Activated T-cell treated with anti-CD3 and anti-CD28 coated beads, Interleukin-2, amount 50 U/mL, for 4 hours (primary cell): Measurements from ENCODE around the gene CRABP2. TPM values are rescaled to one million over a fixed set of nuclear protein-coding genes. Genes with fewer than 3 reads are reported as not detected.
A peak's percentile ranks its signal among the peaks of the same experiment; 100 is the strongest.

ENCODE experiments used
- ATAC-seq, 2 donors: fragments of 200-7000 bp; cut with Tn5 transposase; one replicate each; pipeline ENCODE4 v1.10.0; 2021
- DNase-seq: peaks from one replicate; pipeline ENCODE4 v3.0.0-alpha.2; 2020
- H3K27me3 Mint-ChIP-seq: one replicate; pipeline ENCODE4 v1.8.0; 2021; ENCODE audit warnings: low read depth, mixed read lengths
- H3K36me3 Mint-ChIP-seq: one replicate; pipeline ENCODE4 v1.8.0; 2022; ENCODE audit warnings: mixed read lengths; ENCODE audit not compliant: insufficient read depth
- H3K4me1 Mint-ChIP-seq: one replicate; pipeline ENCODE4 v1.8.0; 2021; ENCODE audit warnings: low read depth, mixed read lengths
- H3K4me3 Mint-ChIP-seq: one replicate; pipeline ENCODE4 v1.8.0; 2021; ENCODE audit warnings: mild to moderate bottlenecking, moderate library complexity, mixed read lengths
- H3K9me3 Mint-ChIP-seq: one replicate; pipeline ENCODE4 v1.8.0; 2021; ENCODE audit warnings: mixed read lengths
- total RNA-seq, 3 donors: library from RNA; stranded (reverse); gene quantifications; one replicate each; pipeline ENCODE4 v1.2.1, GENCODE V29; 2021

The CRABP2 gene
- total RNA-seq, 3 donors from 2014 or later = 1.8 to 2.5 (median 2.4) TPM

DNA sequence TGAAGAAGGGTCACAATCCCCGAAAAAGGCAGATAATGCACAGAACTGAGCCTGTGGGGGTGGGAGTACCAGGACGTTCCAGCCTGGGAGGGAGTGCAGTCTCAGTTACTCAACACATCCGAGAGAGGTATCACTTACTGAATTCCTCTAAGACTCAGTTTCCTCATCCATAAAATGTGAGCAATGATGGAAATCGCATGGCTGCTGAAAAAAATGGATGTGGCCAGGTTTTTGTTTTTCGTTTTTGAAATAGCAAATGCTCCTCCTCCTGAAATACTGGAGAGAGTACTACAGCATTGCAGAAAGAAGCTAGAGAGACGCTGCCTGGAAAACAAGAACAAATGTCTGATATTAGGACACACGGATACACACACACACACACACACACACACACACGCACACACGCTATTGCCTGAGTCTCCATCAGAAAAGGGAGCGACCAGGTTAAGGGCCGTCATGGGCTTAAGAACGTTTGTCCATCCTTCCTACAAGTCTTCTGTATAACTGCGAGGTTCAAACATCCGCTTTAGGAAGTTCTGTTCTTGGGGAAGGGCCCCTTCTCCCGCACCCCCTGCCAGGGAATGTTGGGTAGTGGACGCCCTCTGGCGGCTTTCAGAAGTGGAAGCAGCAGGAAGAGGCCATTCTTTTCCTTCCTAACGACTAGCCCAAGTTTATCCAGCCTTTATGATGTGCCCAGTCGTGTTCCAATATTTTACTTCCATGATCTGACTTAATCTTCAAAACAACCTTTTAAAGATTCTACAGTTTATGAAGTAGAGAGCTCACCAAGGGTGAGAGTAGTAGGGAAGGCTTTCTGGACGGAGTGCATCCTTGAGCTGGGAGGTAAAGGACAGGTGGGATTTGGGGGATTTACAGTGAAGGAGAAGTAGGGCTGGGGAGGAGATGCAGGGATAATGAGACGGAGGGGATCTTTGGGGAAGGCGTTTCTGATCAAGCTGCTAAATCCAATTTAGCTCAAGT is 27.5 kb downstream of the CRABP2 start:
- ATAC-seq (peak in 1 of 2 donors; percentile 34), DNase-seq (no peak)
- H3K4me1 Mint-ChIP-seq = peaks cover 11% of the 10 kb centered on the region
- no peaks in the 10 kb centered on the region for H3K36me3 Mint-ChIP-seq
- H3K9me3 Mint-ChIP-seq = no peaks in the 10 kb centered on the region
- H3K27me3 Mint-ChIP-seq = peaks cover 73% of the 10 kb centered on the region
- no peak overlapping the region for H3K4me3 Mint-ChIP-seq

DNA sequence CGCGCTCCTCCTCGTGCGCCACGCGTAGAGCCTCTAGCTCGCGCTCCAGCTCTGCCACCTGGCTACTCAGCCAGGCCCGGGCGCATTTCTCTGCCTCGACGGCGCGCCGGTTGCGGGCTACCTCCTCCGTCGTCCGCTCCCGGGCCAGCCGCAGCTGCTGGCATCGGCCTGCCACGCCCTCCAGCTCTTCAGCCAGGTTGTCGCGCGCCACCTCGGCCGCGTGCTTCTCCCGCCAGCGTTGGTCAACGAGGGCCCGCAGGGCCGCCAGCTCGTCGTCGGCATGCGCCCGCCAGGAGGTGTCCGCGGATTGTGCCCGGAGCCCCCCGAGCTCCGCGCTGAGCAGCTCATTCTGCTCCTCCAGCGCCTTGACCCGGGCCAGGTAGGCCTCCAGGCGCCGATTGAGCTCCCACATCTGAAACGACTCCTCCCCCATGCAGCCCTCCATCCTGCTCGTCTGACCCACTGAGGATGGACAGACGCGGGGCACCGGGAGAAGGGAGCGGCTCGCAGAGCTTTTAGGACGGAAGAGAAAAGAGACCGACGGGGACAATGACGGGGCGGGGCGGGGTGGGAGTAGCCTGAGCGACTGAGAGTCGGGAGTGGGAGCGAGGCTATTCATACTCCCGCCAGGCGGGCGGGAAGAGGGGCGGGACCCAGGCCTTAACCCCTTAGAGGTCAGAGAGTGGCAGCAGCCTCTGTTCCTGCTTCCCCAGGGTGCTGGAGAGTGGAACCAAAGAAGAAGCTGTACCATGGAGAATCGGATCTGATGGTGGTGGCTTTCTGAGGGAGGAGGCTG is 28.4 kb downstream of the CRABP2 start, which contains the start of gene NES:
NES (minus strand) TSS at position 588 of the 796 bp plus-strand sequence; CDS start at position 445, 143 bp downstream.
- Mint-ChIP-seq H3K4me1 (peaks cover 11% of the 10 kb centered on the region), H3K27me3 (peaks cover 77% of the 10 kb centered on the region), H3K36me3 (no peaks in the 10 kb centered on the region), H3K9me3 (no peaks in the 10 kb centered on the region), H3K4me3 (no peak within 1 kb of the TSS)
- no peak for DNase-seq
- ATAC-seq = peak; percentile 23

DNA sequence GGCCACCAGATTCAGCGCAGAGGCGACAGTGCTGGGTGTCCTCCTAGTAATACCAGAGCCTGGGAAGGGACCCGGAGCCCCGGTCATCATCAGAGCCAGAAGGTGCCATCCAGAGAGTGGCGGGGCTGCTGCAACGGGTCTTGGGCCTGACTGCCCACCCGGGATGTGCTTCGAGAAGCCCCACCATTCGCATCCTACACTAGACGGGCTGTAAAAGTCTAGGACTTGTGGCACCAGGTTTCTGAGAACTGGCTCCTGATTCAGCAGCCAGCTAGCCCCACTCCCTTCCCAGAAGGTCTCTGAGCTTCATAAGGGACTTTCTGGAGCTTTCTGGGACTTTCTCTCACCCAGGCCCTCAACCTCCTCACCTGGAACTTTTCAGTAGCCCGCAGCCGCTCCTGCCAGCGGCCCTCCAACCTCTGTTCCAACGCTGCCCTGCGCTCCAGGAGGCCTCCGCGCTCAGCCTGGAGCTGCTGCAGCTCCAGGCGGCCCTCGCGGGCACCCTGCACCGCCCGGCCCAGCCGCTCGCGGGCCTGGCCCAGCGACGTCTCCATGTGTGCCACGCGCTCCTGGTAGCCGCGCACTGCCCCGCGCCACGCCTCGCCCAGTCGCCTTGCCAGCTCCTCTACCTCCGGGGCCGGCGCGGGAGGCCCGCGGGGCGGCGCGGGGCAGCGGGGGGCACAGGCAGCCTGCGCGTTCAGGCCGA is 29.1 kb downstream of the CRABP2 start:
- Mint-ChIP-seq H3K36me3 (no peaks in the 10 kb centered on the region), H3K27me3 (peaks cover 70% of the 10 kb centered on the region), H3K4me3 (no peak overlapping the region), H3K4me1 (peaks cover 11% of the 10 kb centered on the region), H3K9me3 (no peaks in the 10 kb centered on the region)
- DNase-seq (no peak), ATAC-seq (peak; percentile 8 to 17)

DNA sequence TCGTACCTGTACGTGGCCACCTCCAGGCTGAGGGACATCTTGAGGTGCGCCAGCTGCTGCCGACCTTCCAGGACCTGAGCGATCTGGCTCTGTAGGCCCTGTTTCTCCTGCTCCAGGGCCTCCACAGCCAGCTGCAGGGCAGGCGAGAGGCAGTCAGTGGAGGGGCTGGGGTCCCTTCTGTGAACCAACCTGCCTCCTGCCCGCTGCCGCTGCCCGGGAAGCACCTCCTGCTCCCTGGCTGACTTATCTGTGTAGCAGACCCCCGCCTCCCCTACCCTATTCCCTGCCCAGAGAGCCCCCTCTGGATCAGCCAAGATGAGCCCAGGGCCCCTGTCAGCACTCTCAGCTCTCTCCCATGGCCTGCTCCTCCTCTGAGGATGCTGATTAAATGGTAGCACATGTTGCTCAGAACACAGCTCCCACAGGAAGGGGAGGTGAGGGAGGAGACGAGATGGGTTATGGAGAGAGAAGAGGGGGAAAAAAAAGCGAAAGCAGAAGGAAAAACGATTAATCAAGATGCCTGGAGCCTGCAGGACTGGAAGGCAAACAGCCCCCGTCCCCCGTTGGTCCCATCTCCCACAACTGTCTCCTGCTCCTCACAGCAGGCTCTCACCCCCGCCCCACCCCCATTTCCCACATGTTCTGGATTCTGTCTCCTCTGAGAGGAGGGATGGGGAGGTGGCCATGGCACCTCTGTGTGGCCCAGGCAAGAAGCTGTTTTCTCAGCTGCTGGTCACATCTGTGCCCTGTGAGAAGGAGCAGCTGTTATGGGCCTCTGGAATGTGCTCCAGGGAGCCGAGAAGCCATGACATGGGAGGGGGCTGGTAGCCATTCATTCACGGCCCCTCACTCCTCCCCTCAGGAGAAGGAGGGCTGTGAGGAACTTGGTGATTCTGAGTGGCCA is 29.9 kb downstream of the CRABP2 start:
- no peak for DNase-seq
- no peaks in the 10 kb centered on the region for H3K36me3 Mint-ChIP-seq
- H3K9me3 Mint-ChIP-seq = no peaks in the 10 kb centered on the region
- H3K4me3 Mint-ChIP-seq = no peak overlapping the region
- peaks cover 11% of the 10 kb centered on the region for H3K4me1 Mint-ChIP-seq
- ATAC-seq = no peak
- peaks cover 68% of the 10 kb centered on the region for H3K27me3 Mint-ChIP-seq

DNA sequence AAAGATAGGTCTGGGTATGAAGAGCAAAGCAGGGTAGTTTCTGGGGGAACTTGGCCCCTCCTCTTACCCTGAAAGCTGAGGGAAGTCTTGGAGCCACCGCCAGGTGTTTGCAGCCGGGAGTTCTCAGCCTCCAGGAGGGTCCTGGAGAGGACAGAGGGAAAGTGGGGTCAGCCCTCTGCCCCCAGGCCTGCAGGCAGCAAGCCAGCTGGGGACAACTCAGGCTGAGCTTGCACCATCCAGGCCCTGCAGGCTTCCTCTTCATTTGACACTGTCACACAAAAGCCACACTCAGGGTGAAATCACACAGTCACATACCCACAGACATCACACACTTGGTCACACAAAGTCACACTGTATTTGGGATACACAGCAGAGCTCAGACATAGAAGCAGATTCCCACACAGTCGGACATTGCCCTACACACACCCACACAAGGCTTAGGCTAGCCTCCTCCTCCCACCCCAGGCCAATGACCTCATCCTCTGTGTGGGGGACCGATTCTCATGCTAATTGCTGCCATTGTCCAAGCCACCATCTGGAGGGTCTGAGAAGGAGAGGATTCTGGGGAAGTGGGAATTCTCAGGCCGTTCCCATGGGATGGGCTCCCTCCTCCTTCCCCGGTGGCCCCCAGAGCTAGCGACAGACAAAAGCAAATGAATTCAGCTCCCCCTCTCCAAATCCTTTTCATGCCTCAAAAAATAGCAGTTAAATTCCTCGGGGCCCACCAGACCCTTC is 31.8 kb downstream of the CRABP2 start:
- ATAC-seq (no peak), DNase-seq (no peak)
- peaks cover 51% of the 10 kb centered on the region for H3K27me3 Mint-ChIP-seq
- peaks cover 11% of the 10 kb centered on the region for H3K4me1 Mint-ChIP-seq
- H3K36me3 Mint-ChIP-seq = no peaks in the 10 kb centered on the region
- H3K4me3 Mint-ChIP-seq = no peak overlapping the region
- H3K9me3 Mint-ChIP-seq = no peaks in the 10 kb centered on the region

DNA sequence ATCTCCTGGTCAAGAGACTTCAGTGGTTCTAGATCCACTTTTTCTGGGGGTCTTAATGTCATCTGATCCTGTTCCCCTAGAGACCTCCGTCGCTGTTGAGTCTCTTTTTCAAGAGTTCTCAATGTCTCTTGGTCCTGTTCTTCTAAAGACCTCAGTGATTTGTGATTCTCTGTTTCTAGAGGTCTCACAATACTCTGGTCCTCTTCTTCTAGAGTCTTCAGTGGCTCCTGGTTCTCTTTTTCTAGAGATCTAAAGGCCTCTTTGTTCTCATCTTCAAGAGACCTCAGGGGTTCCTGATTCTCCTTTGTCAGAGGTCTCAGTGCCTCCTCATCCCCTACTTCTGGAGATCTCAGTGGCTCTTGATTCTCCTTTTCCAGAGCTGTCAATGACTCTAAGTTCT is 33.6 kb downstream of the CRABP2 start:
- no peaks in the 10 kb centered on the region for H3K36me3 Mint-ChIP-seq

DNA sequence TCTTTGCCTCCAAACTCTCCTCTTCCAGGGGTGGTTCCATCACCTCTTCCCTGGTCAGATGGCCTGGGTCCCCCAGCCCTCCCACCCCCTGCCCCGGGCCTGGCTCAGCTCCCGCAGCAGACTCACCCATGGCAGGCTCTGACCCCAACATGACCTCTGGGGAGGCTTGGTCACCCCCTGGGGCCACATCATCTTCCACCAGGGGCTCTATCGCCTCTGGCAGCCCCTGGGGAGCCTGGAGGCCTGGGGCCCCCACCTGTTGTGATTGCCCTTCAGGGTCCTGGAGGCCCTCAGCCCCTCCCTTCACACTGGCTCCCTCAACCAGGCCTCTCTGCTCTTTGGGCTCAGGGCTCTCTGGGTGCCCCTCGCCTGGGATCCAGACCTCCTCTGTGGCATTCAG is 34.6 kb downstream of the CRABP2 start:
- no peak for ATAC-seq
- H3K4me3 Mint-ChIP-seq = no peak overlapping the region
- H3K9me3 Mint-ChIP-seq = no peaks in the 10 kb centered on the region
- no peaks in the 10 kb centered on the region for H3K4me1 Mint-ChIP-seq
- peaks cover 29% of the 10 kb centered on the region for H3K27me3 Mint-ChIP-seq
- H3K36me3 Mint-ChIP-seq = no peaks in the 10 kb centered on the region
- DNase-seq = no peak

More for the DNA sequence above, 33.6 kb downstream of the CRABP2 start:
- DNase-seq (no peak), ATAC-seq (no peak)
- peaks cover 34% of the 10 kb centered on the region for H3K27me3 Mint-ChIP-seq
- no peak overlapping the region for H3K4me3 Mint-ChIP-seq
- H3K9me3 Mint-ChIP-seq = no peaks in the 10 kb centered on the region
- H3K4me1 Mint-ChIP-seq = no peaks in the 10 kb centered on the region

DNA sequence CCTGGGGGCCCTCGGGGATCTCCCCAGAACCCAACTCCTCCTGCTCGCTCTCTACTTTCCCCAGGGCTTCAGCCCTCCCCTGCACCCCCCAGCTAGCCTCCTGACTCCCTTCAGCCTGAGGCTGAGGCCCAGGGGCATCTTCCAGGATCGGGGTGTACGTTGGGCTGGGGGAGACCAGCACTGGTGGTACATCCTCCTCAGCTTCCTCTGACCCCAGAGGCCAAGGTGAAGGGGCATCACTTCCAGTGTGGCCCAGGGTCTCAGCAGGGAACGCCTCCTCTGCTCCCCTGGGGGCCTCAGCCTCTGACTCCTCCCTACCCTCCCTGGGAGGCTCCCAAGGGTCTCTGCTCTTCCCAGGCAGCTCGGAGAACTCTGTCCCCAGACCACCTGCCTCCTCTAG is 35.0 kb downstream of the CRABP2 start:
- no peaks in the 10 kb centered on the region for H3K4me1 Mint-ChIP-seq
- H3K9me3 Mint-ChIP-seq = no peaks in the 10 kb centered on the region
- no peak overlapping the region for H3K4me3 Mint-ChIP-seq
- ATAC-seq (no peak), DNase-seq (no peak)
- peaks cover 25% of the 10 kb centered on the region for H3K27me3 Mint-ChIP-seq
- H3K36me3 Mint-ChIP-seq = no peaks in the 10 kb centered on the region

DNA sequence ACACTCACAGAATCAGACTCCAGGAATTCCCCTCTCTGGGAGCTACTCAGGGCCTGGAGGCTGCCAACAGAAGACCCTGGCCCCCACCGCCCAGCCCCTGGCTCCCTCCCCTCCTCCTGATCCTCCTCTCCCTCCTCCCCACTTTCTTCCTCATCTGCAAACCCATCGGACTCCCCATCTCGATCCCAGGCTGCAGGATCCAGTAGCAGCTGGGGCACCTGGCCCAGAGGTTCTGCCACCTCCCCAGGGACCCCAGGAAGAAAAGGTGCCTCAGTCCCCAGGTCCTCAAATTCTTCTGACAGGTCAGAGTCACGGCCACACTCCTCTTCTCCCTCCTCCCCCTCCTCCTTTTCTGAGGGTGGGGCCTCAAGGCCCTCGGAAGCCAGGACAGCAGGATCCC is 35.6 kb downstream of the CRABP2 start:
- peaks cover 20% of the 10 kb centered on the region for H3K27me3 Mint-ChIP-seq

DNA sequence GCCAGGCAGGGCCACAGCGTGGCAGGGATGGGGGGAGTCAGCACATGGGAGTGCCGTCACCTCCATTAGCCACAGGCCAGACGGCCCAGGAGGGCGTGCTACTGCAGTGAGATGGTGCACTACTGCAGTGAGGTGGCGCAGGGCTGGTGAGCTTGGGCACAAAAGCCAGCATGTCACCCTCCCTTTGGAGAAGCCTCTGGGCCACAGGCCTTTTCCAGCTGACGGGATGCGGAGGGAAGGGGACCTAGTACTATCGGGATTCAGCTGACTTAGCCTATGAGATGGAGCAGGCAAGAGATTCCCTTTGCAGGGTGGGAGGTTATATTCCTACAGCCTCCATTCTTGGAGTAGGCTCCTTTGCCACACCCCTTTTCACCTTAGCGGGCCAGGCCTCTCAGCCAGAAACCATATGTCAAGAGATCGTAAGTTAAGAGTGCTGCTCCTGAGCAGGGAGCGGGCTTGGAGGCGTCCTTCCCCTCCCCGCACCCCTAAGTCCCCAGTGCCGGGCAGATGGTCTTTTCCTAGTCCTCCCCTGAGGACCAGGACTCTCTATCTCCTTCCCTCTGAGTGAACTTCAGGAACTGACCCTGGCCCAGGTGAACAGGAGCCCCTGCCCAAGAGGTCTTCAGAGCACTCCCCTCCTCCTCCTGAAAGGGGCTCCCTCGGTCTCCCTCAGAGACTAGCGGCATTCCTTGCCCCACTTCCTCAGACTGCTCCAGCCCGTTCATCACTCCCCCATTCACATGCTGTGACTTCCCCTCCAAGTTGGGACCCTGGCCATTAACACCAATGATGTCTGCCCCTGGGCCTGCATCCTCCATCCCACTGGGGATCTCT is 36.4 kb downstream of the CRABP2 start:
- Mint-ChIP-seq H3K36me3 (no peaks in the 10 kb centered on the region), H3K27me3 (peaks cover 17% of the 10 kb centered on the region), H3K9me3 (no peaks in the 10 kb centered on the region), H3K4me3 (no peak overlapping the region), H3K4me1 (no peaks in the 10 kb centered on the region)
- ATAC-seq = no peak
- no peak for DNase-seq

More for the DNA sequence above, 35.6 kb downstream of the CRABP2 start:
- Mint-ChIP-seq H3K4me1 (no peaks in the 10 kb centered on the region), H3K36me3 (no peaks in the 10 kb centered on the region), H3K9me3 (no peaks in the 10 kb centered on the region), H3K4me3 (no peak overlapping the region)
- no peak for DNase-seq
- ATAC-seq = no peak

DNA sequence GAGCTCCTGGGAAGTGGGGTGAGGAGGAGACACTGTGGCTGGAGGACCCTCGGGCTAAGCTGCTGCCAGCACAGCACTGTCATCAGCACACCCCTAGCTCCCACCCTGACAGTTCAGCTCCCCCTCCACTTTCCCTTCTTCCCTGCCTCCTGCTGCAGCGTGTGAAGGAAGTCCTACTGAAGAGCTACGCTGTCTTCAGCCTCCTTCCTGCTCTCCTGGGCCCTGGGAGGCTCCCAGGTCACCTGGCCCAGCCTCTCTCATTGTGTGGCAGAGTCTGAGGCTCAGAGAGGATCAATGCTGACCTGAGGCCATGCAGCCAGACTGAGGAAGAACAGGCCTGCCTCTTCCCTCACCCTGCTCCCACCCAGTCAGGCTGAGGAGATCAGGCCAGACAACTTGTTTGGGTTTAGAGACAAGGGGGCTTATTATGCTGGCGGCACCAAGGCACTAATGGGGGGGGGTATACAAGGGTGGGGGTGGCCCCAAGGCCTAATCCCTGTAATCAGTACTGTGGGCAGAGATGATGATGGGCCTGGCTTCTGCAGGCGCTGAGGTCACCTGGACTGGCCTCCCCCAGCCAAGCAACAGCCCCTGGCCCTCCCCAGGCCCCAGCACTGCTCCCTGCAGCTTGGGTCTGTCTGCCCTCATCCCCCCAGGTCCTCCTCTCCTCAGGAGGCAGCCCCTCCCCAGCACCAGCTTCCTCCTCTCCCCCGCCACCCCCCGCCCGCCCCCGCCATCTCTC is 37.2 kb downstream of the CRABP2 start:
- Mint-ChIP-seq H3K9me3 (no peaks in the 10 kb centered on the region), H3K4me3 (no peak overlapping the region), H3K36me3 (no peaks in the 10 kb centered on the region), H3K27me3 (peaks cover 10% of the 10 kb centered on the region), H3K4me1 (no peaks in the 10 kb centered on the region)
- DNase-seq (no peak), ATAC-seq (no peak)

DNA sequence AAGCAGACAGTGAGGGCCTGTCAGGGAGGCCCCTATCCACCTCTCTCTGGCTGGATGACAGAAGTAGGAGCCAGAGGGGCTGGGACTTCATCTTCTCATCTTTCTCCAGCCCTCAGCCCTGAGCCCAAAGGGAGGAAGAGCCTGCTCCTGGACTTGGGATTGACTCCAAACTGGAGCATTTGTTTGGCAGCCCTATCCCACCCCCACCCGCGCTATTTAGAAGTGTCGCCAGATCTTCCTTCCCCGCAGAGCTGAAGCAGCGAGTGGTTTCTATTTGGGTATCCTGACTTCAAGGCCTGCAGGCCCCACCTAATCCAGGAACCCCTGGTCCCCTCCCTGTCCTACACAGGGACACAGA is 37.8 kb downstream of the CRABP2 start:
- peaks cover 8% of the 10 kb centered on the region for H3K27me3 Mint-ChIP-seq
- ATAC-seq (no peak), DNase-seq (no peak)
- no peaks in the 10 kb centered on the region for H3K36me3 Mint-ChIP-seq
- H3K4me1 Mint-ChIP-seq = no peaks in the 10 kb centered on the region
- H3K9me3 Mint-ChIP-seq = no peaks in the 10 kb centered on the region
- H3K4me3 Mint-ChIP-seq = no peak overlapping the region
